ENCODE measurements around the gene ARRB1. TPM values are rescaled to one million over a fixed set of nuclear protein-coding genes. Genes with fewer than 3 reads are reported as not detected.

Gene ARRB1
- total and polyA plus RNA-seq, 2 donors from 2014 or later, result 17.6 to 53.8 TPM

GRCh38 chr11:75270896-75271418 is 80.5 kb downstream of the ARRB1 start:
- no peak overlapping the region for H3K9ac ChIP-seq (ENCODE audit: low read length in 3 of 3)
- peaks cover 0 to 9% (median 2%) of the 10 kb centered on the region in 3 donors for H3K36me3 ChIP-seq (ENCODE audit: control insufficient read depth in 2 of 3, insufficient read depth in 3 of 3, low read length in 3 of 3)
- peak in 2 of 5 donors; percentile 12 to 13 for DNase-seq
- H3K9me3 ChIP-seq (ENCODE audit: control insufficient read depth in 2 of 3, insufficient read depth in 1 of 3, low read length in 3 of 3), result no peaks in the 10 kb centered on the region
- H3K4me1 ChIP-seq (ENCODE audit: control insufficient read depth in 2 of 3, insufficient read depth in 2 of 3, low read depth in 1 of 3, low read length in 3 of 3), result no peaks in the 10 kb centered on the region
- H3K4me3 ChIP-seq (ENCODE audit: low read length in 3 of 3), result no peak overlapping the region
- FAIRE-seq, result no peak
- H3K27me3 ChIP-seq (ENCODE audit: control insufficient read depth, insufficient read depth, low read length), result no peaks in the 10 kb centered on the region
- peak; percentile 15 for TF ChIP-seq CTCF (IDR thresholded peaks at IDR 0.05; ENCODE audit: borderline replicate concordance, extremely low read depth, insufficient read depth)
- H3K27ac ChIP-seq (ENCODE audit: low read depth in 2 of 2, low read length in 2 of 2), result no peak overlapping the region
- intact Hi-C loops (cut with DNase I), result no loop called here

GRCh38 chr11:75269896-75270295 is 81.6 kb downstream of the ARRB1 start:
- Histone ChIP-seq H3K9me3 (ENCODE audit: control insufficient read depth in 2 of 3, insufficient read depth in 1 of 3, low read length in 3 of 3) (no peaks in the 10 kb centered on the region), H3K4me1 (ENCODE audit: control insufficient read depth in 2 of 3, insufficient read depth in 2 of 3, low read depth in 1 of 3, low read length in 3 of 3) (no peaks in the 10 kb centered on the region), H3K36me3 (ENCODE audit: control insufficient read depth in 2 of 3, insufficient read depth in 3 of 3, low read length in 3 of 3) (peaks cover 0 to 5% (median 2%) of the 10 kb centered on the region in 3 donors), H3K9ac (ENCODE audit: low read length in 3 of 3) (no peak overlapping the region), H3K27ac (ENCODE audit: low read depth in 2 of 2, low read length in 2 of 2) (no peak overlapping the region), H3K27me3 (ENCODE audit: control insufficient read depth, insufficient read depth, low read length) (no peaks in the 10 kb centered on the region), H3K4me3 (ENCODE audit: low read length in 3 of 3) (no peak overlapping the region)
- FAIRE-seq (no peak), DNase-seq (peak in 2 of 5 donors; percentile 22 to 25)
- intact Hi-C loops (cut with DNase I), result no loop called here
- no peak for TF ChIP-seq CTCF (IDR thresholded peaks at IDR 0.05; ENCODE audit: borderline replicate concordance, extremely low read depth, insufficient read depth)

GRCh38 chr11:75269367-75269660 is 82.1 kb downstream of the ARRB1 start:
- intact Hi-C loops (cut with DNase I), result no loop called here
- DNase-seq (no peak), FAIRE-seq (no peak)
- H3K36me3 ChIP-seq (ENCODE audit: control insufficient read depth in 2 of 3, insufficient read depth in 3 of 3, low read length in 3 of 3), result peaks cover 0 to 5% (median 2%) of the 10 kb centered on the region in 3 donors
- H3K9ac ChIP-seq (ENCODE audit: low read length in 3 of 3), result no peak overlapping the region
- H3K27ac ChIP-seq (ENCODE audit: low read depth in 2 of 2, low read length in 2 of 2), result no peak overlapping the region
- H3K4me1 ChIP-seq (ENCODE audit: control insufficient read depth in 2 of 3, insufficient read depth in 2 of 3, low read depth in 1 of 3, low read length in 3 of 3), result no peaks in the 10 kb centered on the region
- H3K9me3 ChIP-seq (ENCODE audit: control insufficient read depth in 2 of 3, insufficient read depth in 1 of 3, low read length in 3 of 3), result no peaks in the 10 kb centered on the region
- H3K4me3 ChIP-seq (ENCODE audit: low read length in 3 of 3), result no peak overlapping the region
- no peaks in the 10 kb centered on the region for H3K27me3 ChIP-seq (ENCODE audit: control insufficient read depth, insufficient read depth, low read length)
- no peak for TF ChIP-seq CTCF (IDR thresholded peaks at IDR 0.05; ENCODE audit: borderline replicate concordance, extremely low read depth, insufficient read depth)
